GM06990 (cell line): ENCODE measurements around the gene INHA.
A peak's percentile ranks its signal among the peaks of the same experiment; 100 is the strongest.

ENCODE experiments used
- DNase-seq: peaks from one replicate; pipeline ENCODE4 v3.0.0-alpha.2; 2011; ENCODE audit not compliant: insufficient read length; ENCODE audit errors: extremely low read depth
- H3K27me3 ChIP-seq: replicated peaks from 2 replicates; pipeline ENCODE4 v1.6.0; 2011; ENCODE audit warnings: low read length; ENCODE audit not compliant: control insufficient read depth, insufficient read depth
- H3K36me3 ChIP-seq: 2 replicates; pipeline ENCODE4 v1.5.1; 2011; ENCODE audit warnings: low read length; ENCODE audit not compliant: control insufficient read depth, insufficient read depth
- H3K4me3 ChIP-seq: replicated peaks from 2 replicates; pipeline ENCODE4 v1.5.1; 2011; ENCODE audit warnings: low read depth, mild to moderate bottlenecking, control low read depth, low read length
- CTCF ChIP-seq: IDR thresholded peaks from 2 replicates; pipeline ENCODE4 v1.5.1; 2011; ENCODE audit warnings: low read length, control low read depth, mild to moderate bottlenecking, inconsistent platforms; ENCODE audit not compliant: insufficient read depth, poor library complexity, severe bottlenecking

Gene INHA

DNA sequence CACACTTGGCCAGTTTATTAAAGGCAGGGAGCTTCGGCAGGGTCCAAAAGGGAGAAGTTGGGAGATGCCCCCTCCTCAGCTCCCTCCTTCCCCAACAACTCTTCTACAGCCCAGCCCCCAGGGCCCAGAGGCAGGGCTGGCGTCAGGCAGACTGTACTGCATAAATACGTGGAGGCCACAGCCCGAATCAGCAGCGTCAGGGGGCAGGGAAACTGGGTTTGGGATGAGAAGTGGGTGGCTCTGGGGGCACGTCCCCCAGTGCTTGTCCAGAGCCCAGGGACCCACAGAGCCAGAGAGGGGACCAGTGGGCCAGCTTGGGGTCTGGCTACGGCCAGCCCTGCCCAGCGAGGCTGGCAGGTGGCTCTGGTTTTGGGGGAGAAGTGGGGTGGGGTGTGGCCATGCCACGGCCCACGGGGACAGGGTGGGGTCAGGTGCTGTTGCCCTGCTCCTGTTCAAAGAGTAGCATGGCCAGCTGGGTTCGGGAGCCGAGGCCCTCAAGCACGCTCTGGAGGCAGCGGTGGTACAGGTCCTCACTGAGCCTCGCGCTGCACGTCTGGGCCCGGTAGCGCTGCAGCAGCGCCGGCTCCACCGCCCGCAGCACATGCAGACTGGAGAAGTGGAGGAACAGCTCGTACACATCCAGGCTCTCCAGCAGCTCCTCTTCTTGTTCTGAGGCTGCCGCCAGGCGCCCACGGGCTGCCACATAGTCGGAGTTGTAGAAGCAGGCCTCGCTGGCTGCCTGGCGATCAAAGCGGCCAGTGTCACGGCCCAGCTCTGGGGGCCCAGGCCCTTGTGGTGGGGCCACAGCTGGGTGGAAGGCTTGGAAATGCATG is 32.9 kb upstream of the INHA start:
- Histone ChIP-seq H3K36me3 (peaks cover 25% of the 10 kb centered on the region), H3K27me3 (no peaks in the 10 kb centered on the region), H3K4me3 (no peak overlapping the region)
- no peak for DNase-seq
- no peak for TF ChIP-seq CTCF

DNA sequence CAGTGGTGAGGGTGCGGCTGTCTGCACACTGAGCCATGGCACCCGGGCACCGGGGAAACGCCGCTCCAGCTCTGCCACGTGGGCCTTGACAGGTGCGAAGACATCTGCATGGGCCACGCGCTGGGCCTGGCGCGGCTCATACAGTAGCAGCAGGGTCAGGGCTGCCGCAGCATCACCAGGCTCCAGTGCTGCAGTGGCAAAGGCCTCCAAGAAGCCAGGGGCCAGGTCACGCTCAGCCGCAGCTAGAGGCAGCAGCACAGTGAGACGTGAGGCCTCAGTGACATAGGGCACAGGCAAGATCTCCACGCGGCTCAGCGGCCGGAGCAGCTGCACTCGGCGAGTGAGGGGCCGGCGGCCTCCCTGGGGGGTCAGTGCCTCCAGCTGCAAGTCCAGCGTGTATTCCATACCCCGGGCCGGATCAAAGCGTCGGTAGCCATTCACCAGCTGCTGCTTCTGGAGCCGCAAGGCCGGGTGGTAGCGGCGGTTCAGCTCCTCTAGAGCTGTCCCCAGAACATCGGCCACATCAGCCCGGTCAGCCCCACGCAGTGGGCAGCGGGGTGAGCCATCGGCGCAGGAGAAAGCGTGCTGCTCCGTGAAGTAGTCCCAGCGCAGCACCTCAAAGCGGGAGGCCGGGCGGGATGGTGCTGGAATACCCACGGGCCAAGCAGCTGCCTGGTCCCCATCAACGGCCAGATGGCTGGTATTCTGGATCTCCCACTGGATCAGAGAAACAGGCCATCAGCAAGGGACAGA is 32.0 kb upstream of the INHA start:
- Histone ChIP-seq H3K27me3 (no peaks in the 10 kb centered on the region), H3K4me3 (no peak overlapping the region), H3K36me3 (peaks cover 25% of the 10 kb centered on the region)
- no peak for DNase-seq
- no peak for TF ChIP-seq CTCF

DNA sequence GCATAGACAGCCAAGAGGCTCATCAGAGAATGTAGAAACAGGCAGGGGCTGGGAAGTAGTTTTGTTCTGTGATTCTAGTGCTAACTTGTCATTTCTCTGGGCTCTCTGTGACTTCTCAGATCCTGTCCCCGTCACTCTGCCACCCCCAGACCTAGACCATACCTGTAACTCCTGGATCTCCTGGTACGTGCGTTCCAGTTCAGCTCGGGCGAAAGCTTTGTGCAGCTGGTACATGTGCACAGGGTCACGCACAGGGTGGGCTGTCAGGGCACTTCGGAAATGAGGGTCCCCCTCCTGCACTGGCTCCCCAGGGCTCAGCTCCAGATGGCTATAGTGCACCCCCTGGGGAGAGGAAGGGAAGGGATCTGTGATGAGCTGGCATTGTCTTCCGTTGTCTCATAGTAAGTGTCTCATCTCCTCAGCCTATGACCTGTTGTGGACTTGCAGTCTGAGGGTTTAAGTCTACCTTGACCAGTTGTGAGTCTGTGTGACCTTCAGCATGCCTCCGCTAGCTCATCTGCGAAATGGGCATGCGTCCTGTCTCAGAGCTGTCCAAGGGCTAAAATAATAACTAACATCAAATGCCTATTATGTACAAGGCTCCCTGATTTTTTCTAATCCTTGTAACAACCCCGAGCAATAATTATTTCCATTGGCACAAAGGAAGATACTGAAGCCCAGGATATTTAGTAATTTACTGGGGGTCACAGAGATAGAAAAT is 31.2 kb upstream of the INHA start:
- Histone ChIP-seq H3K27me3 (no peaks in the 10 kb centered on the region), H3K36me3 (peaks cover 25% of the 10 kb centered on the region), H3K4me3 (no peak overlapping the region)
- TF ChIP-seq CTCF = no peak
- DNase-seq = no peak

DNA sequence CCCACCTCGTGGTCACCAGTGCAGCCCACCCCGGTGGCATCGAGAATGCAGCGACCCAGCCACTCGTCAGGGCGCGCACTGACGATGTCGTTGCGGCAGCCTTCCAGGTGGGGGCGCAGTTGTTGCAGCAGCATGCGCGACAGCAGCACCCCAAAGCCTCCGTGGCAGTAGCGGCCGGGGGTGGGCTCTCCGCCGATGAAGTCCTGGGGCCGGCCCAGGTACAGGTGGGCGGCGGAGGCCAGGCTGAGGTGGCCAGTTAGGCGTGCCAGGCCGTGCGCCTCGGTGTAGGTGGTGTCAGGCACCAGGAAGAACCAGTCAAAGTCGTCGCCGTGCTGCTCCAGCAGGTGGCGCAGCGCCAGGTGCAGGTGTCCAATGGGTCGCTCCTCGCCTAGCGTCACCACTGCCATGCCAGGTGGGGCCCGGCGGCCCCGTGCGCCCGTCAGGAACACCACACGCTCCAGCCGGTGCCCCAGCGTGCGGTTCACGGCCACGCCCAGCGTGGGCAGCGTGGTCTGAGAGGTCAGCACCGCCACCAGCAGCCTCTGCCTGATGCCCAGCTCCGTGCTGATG is 30.4 kb upstream of the INHA start:
- TF ChIP-seq CTCF = peak; percentile 98
- no peaks in the 10 kb centered on the region for H3K27me3 ChIP-seq
- H3K4me3 ChIP-seq = peak overlapping the region; percentile 81
- DNase-seq = peak; percentile 90
- peaks cover 25% of the 10 kb centered on the region for H3K36me3 ChIP-seq

- Histone ChIP-seq H3K4me3 (peak overlapping the region; percentile 81), H3K36me3 (peaks cover 25% of the 10 kb centered on the region), H3K27me3 (no peaks in the 10 kb centered on the region)
- TF ChIP-seq CTCF = no peak
- no peak for DNase-seq
These were observed 29.0 kb upstream of the INHA start for GRCh38 chr2:219542931-219543595.
